HepG2 (cell line): ENCODE measurements around the gene DNAJB11. TPM values are rescaled to one million over a fixed set of nuclear protein-coding genes. Genes with fewer than 3 reads are reported as not detected.
A peak's percentile ranks its signal among the peaks of the same experiment; 100 is the strongest.

Experiments
- AKNA ChIP-seq: sonication (generic); formaldehyde crosslinking; IDR thresholded peaks from 2 replicates; pipeline ENCODE4 v1.4.0; 2020; ENCODE audit warnings: missing genetic modification reagents, borderline replicate concordance
- ATF2 ChIP-seq: sonication (generic); formaldehyde crosslinking; IDR thresholded peaks from 2 replicates; pipeline ENCODE4 v1.4.0; 2020; ENCODE audit warnings: missing genetic modification reagents
- BCL6 ChIP-seq: IDR thresholded peaks from 2 replicates; pipeline ENCODE4 v1.6.1; 2016; ENCODE audit warnings: missing genetic modification reagents, missing compliant biosample characterization
- BRF2 ChIP-seq: sonication (generic); formaldehyde crosslinking; IDR thresholded peaks from 2 replicates; pipeline ENCODE4 v1.8.1; 2022; ENCODE audit warnings: mild to moderate bottlenecking, missing genetic modification reagents
- DNMT3B ChIP-seq: conservative IDR thresholded peaks from 2 replicates; pipeline ENCODE4 v1.6.1; 2016; ENCODE audit warnings: missing biosample characterization, control low read depth
- JARID2 ChIP-seq: sonication (generic); formaldehyde crosslinking; IDR thresholded peaks from 2 replicates; pipeline ENCODE4 v1.8.1; 2023; ENCODE audit warnings: missing genetic modification reagents, inconsistent platforms; ENCODE audit not compliant: insufficient replicate concordance
- KLF13 ChIP-seq: sonication (generic); formaldehyde crosslinking; IDR thresholded peaks from 2 replicates; pipeline ENCODE4 v1.4.0; 2020; ENCODE audit warnings: mild to moderate bottlenecking, missing genetic modification reagents
- MYC ChIP-seq: sonication (generic); formaldehyde crosslinking; IDR thresholded peaks from 2 replicates; pipeline ENCODE4 v1.9.0; 2021; ENCODE audit warnings: missing genetic modification reagents, borderline replicate concordance
- PAF1 ChIP-seq: IDR thresholded peaks from 2 replicates; pipeline ENCODE4 v1.6.1; 2016; ENCODE audit warnings: missing genetic modification reagents, missing compliant biosample characterization
- PCBP2 ChIP-seq: fragments of 200-400 bp; formaldehyde crosslinking; optimal IDR thresholded peaks from 2 replicates; pipeline ENCODE3; 2018; ENCODE audit warnings: low read length, low read depth; ENCODE audit not compliant: poor library complexity, severe bottlenecking
- POGZ ChIP-seq: sonication (generic); formaldehyde crosslinking; IDR thresholded peaks from 2 replicates; pipeline ENCODE4 v1.4.0; 2020; ENCODE audit warnings: mild to moderate bottlenecking, missing genetic modification reagents
- RXRB ChIP-seq: IDR thresholded peaks from 2 replicates; pipeline ENCODE4 v1.6.1; 2016; ENCODE audit warnings: borderline replicate concordance, missing genetic modification reagents, missing compliant biosample characterization
- TGIF2 ChIP-seq: IDR thresholded peaks from 2 replicates; pipeline ENCODE4 v1.6.1; 2016; ENCODE audit warnings: control low read depth, missing compliant biosample characterization
- ZBTB2 ChIP-seq: sonication (generic); formaldehyde crosslinking; IDR thresholded peaks from 2 replicates; pipeline ENCODE4 v1.8.0; 2022; ENCODE audit warnings: low read depth, missing genetic modification reagents
- ZNF256 ChIP-seq: sonication (generic); formaldehyde crosslinking; conservative IDR thresholded peaks from 2 replicates; pipeline ENCODE4 v1.4.0; 2020; ENCODE audit warnings: missing genetic modification reagents
- ZNF354B ChIP-seq: sonication (generic); formaldehyde crosslinking; IDR thresholded peaks from 2 replicates; pipeline ENCODE4 v1.8.0; 2022; ENCODE audit warnings: mild to moderate bottlenecking, missing genetic modification reagents
- ZNF644 ChIP-seq: IDR thresholded peaks from 2 replicates; pipeline ENCODE4 v1.6.1; 2016; ENCODE audit warnings: low read depth
- ZNF713 ChIP-seq: sonication (generic); formaldehyde crosslinking; IDR thresholded peaks from 2 replicates; pipeline ENCODE4 v1.4.0; 2020; ENCODE audit warnings: mild to moderate bottlenecking, missing genetic modification reagents
- polyA plus RNA-seq, 8 experiments: library from polyadenylated mRNA; depleted of rRNA in 3 of 8; stranded (reverse) in 7 of 8; unstranded in 1 of 8; fragments of >200 nt; fragmentation: Illumina TruSeq in 4 of 8; extraction: Trizol in 4 of 8; gene quantifications; 2 replicates each; pipeline versions ENCODE4 v1.2.1 to v1.2.3, GENCODE V29; 2011 to 2016; ENCODE audit warnings: low read depth in 4 of 8, missing spikeins in 1 of 8, mixed read lengths in 1 of 8; ENCODE audit not compliant: insufficient read depth in 1 of 8
- total RNA-seq, 5 experiments: library from RNA; depleted of rRNA; stranded (reverse); fragments of >200 nt; fragmentation: Illumina TruSeq; extraction: Trizol; gene quantifications; 2 replicates each; pipeline ENCODE4 v1.2.3, GENCODE V29; 2016; ENCODE audit warnings: low read depth in 1 of 5

The DNAJB11 gene
- total and polyA plus RNA-seq, 2 of the 13 experiments (the other 11 are each of a cell fraction or from before 2014, with no cell fraction given) = 41.0 to 132 TPM

GRCh38 chr3:186599142-186599784 lies 28.7 kb downstream of the DNAJB11 start (continued):
- no peak for TF ChIP-seq AKNA
- 0 out of 2 replicates have a peak, but pooled peaks have one; percentile 33 for TF ChIP-seq BRF2
- no peak; the same call in 1 of the 2 replicates for TF ChIP-seq PAF1 (CRISPR knock-in tag)
- TF ChIP-seq ZBTB2 (CRISPR knock-in tag) = no peak
- no peak for TF ChIP-seq DNMT3B
- no peak for TF ChIP-seq KLF13 (CRISPR knock-in tag)
- TF ChIP-seq ZNF644 (CRISPR knock-in tag) = no peak
- no peak for TF ChIP-seq ZNF713
- 0 out of 2 replicates have a peak, but pooled peaks have one; percentile 81 for TF ChIP-seq ZNF354B
- peak; percentile 97 for TF ChIP-seq RXRB
- peak; percentile 90; the same call in 1 of the 2 replicates for TF ChIP-seq ATF2 (CRISPR knock-in tag)
- TF ChIP-seq BCL6 = peak; percentile 87
- TF ChIP-seq JARID2 (CRISPR knock-in tag) = peak; percentile 31
- TF ChIP-seq POGZ = peak; percentile 51; the same call in 1 of the 2 replicates
- TF ChIP-seq ZNF256 (CRISPR knock-in tag) = no peak
- TF ChIP-seq MYC = 0 out of 2 replicates have a peak, but pooled peaks have one; percentile 6
- TF ChIP-seq PCBP2 = no peak
- peak; percentile 16; the same call in 1 of the 2 replicates for TF ChIP-seq TGIF2 (CRISPR knock-in tag)
